GM13977 (cell line): ENCODE measurements around the gene PBOV1.

Experiments used
- DNase-seq: peaks from one replicate; pipeline ENCODE4 v3.0.0; 2012; ENCODE audit warnings: low spot score
- CTCF ChIP-seq: IDR thresholded peaks from 2 replicates; pipeline ENCODE4 v1.5.1; 2012; ENCODE audit warnings: mild to moderate bottlenecking, control low read depth; ENCODE audit not compliant: insufficient read depth; ENCODE audit errors: extremely low read depth, missing control alignments
- in situ Hi-C: fragments of 300-500 bp; cut with MboI; formaldehyde crosslinking; loops from one replicate; pipeline ENCODE4 v1.12.0; 2022; ENCODE audit warnings: low sequenced_read_pairs, low pct_unique_long_range_greater_than_20kb, mixed read lengths, inconsistent platforms; ENCODE audit not compliant: unreplicated experiment

Gene PBOV1

DNA sequence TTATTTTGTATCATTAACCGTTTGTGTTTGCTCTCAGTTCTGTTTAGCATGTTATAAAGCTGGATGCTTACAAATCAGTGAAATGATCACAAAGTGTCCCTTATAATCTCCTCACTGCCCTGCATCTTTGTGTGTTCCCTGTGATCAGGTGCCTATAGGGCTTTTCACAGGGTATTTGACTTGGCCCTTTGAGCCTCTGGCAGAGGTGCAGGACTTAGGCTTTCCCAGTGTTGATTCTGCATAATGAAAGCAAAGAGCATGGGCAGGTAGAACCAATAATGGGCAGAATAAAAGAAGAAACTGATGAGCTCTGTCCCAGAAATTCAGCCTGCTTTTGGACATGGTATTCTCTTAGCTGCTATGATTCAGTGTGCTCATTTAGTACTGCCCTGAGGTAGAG, 16.9 kb upstream of the PBOV1 start:
- in situ Hi-C loops: no loop called here
- no peak for DNase-seq
- no peak for TF ChIP-seq CTCF

DNA sequence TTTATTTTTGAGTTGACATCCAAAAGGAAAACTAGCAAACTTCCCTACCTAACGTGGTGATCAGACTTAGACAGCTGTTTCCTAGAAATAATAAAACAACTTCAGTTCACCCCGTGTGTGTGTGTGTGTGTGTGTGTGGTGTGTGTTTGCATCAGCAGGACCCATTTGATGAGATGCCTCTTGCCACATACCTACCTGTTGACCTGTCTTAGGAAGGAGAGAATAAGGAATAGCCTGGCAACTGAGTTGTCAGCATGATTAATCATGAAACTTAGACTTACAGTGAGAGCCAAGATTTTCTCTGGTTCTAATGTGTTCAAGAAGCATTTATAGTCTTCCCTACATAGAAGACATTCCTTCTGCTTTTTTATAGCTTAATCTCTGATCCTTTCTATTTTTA, 16.1 kb upstream of the PBOV1 start:
- in situ Hi-C loops: no loop called here
- DNase-seq: no peak
- no peak for TF ChIP-seq CTCF

DNA sequence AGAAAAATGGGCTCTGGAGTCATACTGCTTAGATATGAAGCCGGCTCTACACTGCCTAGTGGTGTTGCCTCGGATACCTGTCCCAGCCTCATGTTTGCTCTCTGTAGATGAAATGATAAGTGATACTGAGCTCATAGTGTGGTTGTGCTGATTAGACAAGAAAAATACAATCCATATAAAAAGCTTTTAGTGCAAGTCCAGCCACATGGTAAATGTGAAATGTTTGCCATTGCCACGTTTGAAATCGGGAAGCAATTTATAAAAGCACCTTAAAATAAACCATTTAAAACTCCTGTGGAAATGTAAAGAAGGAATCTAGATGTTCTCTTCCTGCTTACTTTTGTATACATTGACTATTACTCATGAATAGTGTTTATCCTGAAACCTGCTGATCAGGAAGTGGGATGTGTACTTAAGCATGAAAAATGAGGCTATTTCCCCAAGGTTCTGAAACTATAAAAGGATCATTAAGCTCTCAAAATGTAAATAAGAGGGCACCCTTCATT, 13.1 kb upstream of the PBOV1 start:
- no peak for DNase-seq
- in situ Hi-C loops: no loop called here
- TF ChIP-seq CTCF: no peak

DNA sequence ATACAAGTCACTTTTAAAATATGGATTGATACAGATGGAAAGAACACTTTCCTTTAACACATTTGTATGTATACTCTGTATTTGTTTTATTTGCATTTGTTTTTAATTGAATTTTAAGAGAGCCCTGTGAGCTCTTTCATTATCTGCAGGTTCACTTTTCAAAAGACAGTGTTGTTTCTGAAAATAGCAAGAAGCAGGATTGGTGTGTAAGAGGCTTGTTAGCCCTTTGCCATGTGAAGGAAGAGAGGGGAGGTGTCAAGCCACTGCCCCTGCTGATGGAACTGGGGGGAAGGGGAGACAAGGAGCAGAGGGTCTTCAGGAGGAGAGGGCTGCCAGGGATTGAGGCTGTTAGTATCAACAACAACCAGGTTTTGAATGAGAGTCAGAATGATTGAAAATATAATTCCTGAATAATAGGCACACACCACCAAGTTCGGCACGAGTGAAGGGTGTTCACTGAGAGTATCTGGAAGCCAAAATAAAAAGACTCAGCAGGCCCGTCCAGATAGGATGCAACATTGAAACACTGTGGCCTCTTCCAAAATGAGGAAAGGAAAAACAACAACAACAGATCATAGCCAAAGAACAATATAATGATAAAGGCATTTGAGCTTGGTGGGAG, 12.6 kb upstream of the PBOV1 start:
- DNase-seq: no peak
- TF ChIP-seq CTCF: no peak
- in situ Hi-C loops: no loop called here

DNA sequence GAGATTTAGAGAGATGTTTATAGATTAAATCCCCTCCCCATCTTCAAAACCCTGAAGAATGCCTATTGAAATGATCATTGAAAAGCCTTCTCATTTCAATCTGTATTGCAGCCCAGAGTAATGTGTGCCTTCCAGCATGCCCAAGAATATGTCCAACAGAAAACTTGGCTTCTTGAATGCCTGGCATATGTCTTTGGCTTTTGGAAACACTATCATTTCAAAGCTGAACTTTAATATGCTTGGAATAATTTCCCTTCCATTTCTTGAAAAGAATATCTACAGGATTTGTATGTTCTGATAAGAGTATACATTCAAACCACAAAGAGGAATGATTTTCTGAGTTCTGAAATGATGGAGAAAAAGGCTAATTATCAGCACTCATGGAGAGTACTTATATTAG, 11.9 kb upstream of the PBOV1 start:
- no peak for DNase-seq
- no peak for TF ChIP-seq CTCF
- in situ Hi-C loops: no loop called here

DNA sequence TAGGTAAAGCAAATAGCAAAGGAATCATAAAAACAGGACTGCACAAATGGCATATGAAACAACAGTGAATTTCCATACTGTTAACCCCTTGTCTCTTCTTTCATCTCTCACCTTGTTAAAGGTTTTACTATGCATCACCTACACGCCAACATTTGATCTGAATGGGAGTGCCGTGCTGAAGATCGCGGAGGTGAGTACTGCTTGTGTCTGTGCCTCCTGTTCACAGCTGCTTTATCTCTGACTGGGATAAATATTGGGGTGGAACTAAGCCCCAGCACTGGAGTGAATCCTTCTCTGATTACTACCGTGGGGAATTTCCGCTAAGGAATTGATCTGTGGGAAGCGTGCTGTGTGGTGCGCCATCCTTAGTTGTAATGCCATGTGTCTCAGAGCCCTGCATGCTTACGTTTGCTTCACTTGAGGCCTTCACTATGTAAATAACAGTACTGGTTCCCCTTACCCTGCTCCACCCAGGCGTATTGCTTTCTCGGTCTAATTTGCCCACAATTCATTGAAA, 11.4 kb upstream of the PBOV1 start:
- in situ Hi-C loops: no loop called here
- no peak for DNase-seq
- no peak for TF ChIP-seq CTCF
